GM12878 (cell line): ENCODE measurements around the gene ITPKB. TPM values are rescaled to one million over a fixed set of nuclear protein-coding genes. Genes with fewer than 3 reads are reported as not detected.
A peak's percentile ranks its signal among the peaks of the same experiment; 100 is the strongest.

Source experiments
- ATAC-seq: fragments of 200-7000 bp; cut with Tn5 transposase; 3 replicates; pipeline ENCODE4 v1.9.1; 2020; ENCODE audit warnings: mild to moderate bottlenecking, moderate library complexity
- BruUV-seq: library from RNA; stranded (reverse); fragments of 400-500 nt; replicated peaks from 2 replicates; lab custom pipeline; 2021; lab: Mats Ljungman, UMichigan
- CTCF ChIA-PET: fragments of 300-600 bp; sonication (Branson Sonifier 250); formaldehyde crosslinking; extraction: SDS; loops from one replicate; lab custom pipeline; 2021; ENCODE audit warnings: inconsistent platforms; lab: Yijun Ruan, JAX
- POLR2A ChIA-PET: fragments of 350-600 bp; formaldehyde crosslinking; extraction: SDS; loops from one replicate; lab custom pipeline; 2021; ENCODE audit warnings: inconsistent platforms; lab: Charles Lee
- RAD21 ChIA-PET: fragments of 300-600 bp; sonication (Branson Sonifier 250); formaldehyde crosslinking; loops from one replicate; lab custom pipeline; 2023; ENCODE audit warnings: antibody characterized with exemption; ENCODE audit not compliant: unreplicated experiment; lab: Charles Lee
- SMC1A ChIA-PET: fragments of 300-600 bp; sonication (Branson Sonifier 250); formaldehyde crosslinking; loops from one replicate; lab custom pipeline; 2023; ENCODE audit not compliant: unreplicated experiment, uncharacterized antibody; lab: Charles Lee
- DNase-seq: peaks from one replicate; pipeline ENCODE4 v3.0.0-alpha.2; 2011; ENCODE audit warnings: low read depth, low spot score
- FAIRE-seq: peaks from 3 replicates; lab custom pipeline; 2011; peaks lifted over from hg19 to GRCh38; lab: Jason Lieb, UNC
- H2AFZ ChIP-seq: 2 replicates; pipeline ENCODE4 v1.6.0; 2011; ENCODE audit warnings: low read depth, low read length, control low read depth; ENCODE audit not compliant: control insufficient read depth
- H3K27ac ChIP-seq: 2 replicates; pipeline ENCODE4 v1.5.1; 2011; ENCODE audit warnings: control low read depth; ENCODE audit not compliant: control insufficient read depth, insufficient read depth
- H3K27me3 ChIP-seq, 2 experiments: replicated peaks in 1 of 2; 2 replicates each; pipeline versions ENCODE4 v1.6.0 to v1.6.1; 2011; ENCODE audit warnings: low read length in 1 of 2; ENCODE audit not compliant: control insufficient read depth in 2 of 2, insufficient read depth in 2 of 2
- H3K36me3 ChIP-seq, 2 experiments: 2 replicates each; pipeline ENCODE4 v1.5.1; 2011; ENCODE audit warnings: low read length in 1 of 2; ENCODE audit not compliant: control insufficient read depth in 2 of 2, insufficient read depth in 2 of 2
- H3K4me1 ChIP-seq: 2 replicates; pipeline ENCODE4 v1.6.1; 2011; ENCODE audit warnings: mild to moderate bottlenecking, low read length, moderate library complexity, mixed read lengths; ENCODE audit not compliant: control insufficient read depth, insufficient read depth
- H3K4me2 ChIP-seq: 2 replicates; pipeline ENCODE4 v1.6.0; 2011; ENCODE audit warnings: control low read depth; ENCODE audit not compliant: control insufficient read depth, insufficient read depth
- H3K4me3 ChIP-seq: fragments of 200-600 bp; sonication (generic); 2 replicates; pipeline ENCODE4 v1.5.1; 2016
- H3K79me2 ChIP-seq: 2 replicates; pipeline ENCODE4 v1.6.0; 2011; ENCODE audit warnings: low read length; ENCODE audit not compliant: control insufficient read depth, insufficient read depth
- H3K9ac ChIP-seq: 2 replicates; pipeline ENCODE4 v1.8.0; 2011; ENCODE audit warnings: low read length, control low read depth, mixed read lengths; ENCODE audit not compliant: control insufficient read depth, insufficient read depth
- H3K9me3 ChIP-seq: replicated peaks from 3 replicates; pipeline ENCODE4 v1.5.1; 2011; ENCODE audit warnings: mild to moderate bottlenecking, low read length; ENCODE audit not compliant: control insufficient read depth, insufficient read depth
- H4K20me1 ChIP-seq: 2 replicates; pipeline ENCODE4 v1.6.0; 2011; ENCODE audit not compliant: control insufficient read depth, insufficient read depth
- EED ChIP-seq: sonication (generic); IDR thresholded peaks from 2 replicates; pipeline ENCODE4 v1.6.1; 2016; ENCODE audit warnings: antibody characterized with exemption, low read depth
- HDAC2 ChIP-seq: fragments of 200-600 bp; sonication (generic); IDR thresholded peaks from 2 replicates; pipeline ENCODE4 v1.6.1; 2017
- MXI1 ChIP-seq: fragments of 150-350 bp; IDR thresholded peaks from 2 replicates; pipeline ENCODE4 v1.6.1; 2011; ENCODE audit warnings: low read depth, mild to moderate bottlenecking, inconsistent platforms, low read length, improper control_type of control experiment
- NFYB ChIP-seq: IDR thresholded peaks from 2 replicates; pipeline ENCODE4 v1.6.1; 2011; ENCODE audit warnings: low read depth, mild to moderate bottlenecking, low read length, improper control_type of control experiment, moderate library complexity; ENCODE audit not compliant: insufficient read depth
- NKRF ChIP-seq: fragments of 450-650 bp; conservative IDR thresholded peaks from 2 replicates; pipeline ENCODE4 v1.6.1; 2017; ENCODE audit warnings: mild to moderate bottlenecking, moderate library complexity
- TCF7 ChIP-seq: IDR thresholded peaks from 2 replicates; pipeline ENCODE4 v1.6.1; 2014; ENCODE audit warnings: antibody characterized with exemption, borderline replicate concordance
- ZNF24 ChIP-seq: fragments of 450-650 bp; IDR thresholded peaks from 2 replicates; pipeline ENCODE4 v1.6.1; 2017; ENCODE audit warnings: antibody characterized with exemption, mild to moderate bottlenecking
- ZNF622 ChIP-seq: fragments of 450-650 bp; IDR thresholded peaks from 2 replicates; pipeline ENCODE4 v1.6.1; 2017; ENCODE audit warnings: mild to moderate bottlenecking, inconsistent platforms
- WGBS: methylation state at CpG from one replicate; pipeline ENCODE4 v1.1.6; 2016; ENCODE audit warnings: low lambda C conversion rate; ENCODE audit not compliant: insufficient replicate concordance, insufficient coverage; ENCODE audit errors: missing lambda C conversion rate; 5-methylcytosine and 5-hydroxymethylcytosine counted together
- in situ Hi-C: fragments of 300-500 bp; cut with MboI; formaldehyde crosslinking; loops from 9 replicates; pipeline ENCODE4 v1.14.3; 2018; ENCODE audit warnings: mixed read lengths
- intact Hi-C: fragments of 100-400 bp; cut with micrococcal nuclease; formaldehyde crosslinking; loops from one replicate; pipeline ENCODE4 v1.14.2; 2022; ENCODE audit not compliant: unreplicated experiment
- polyA plus RNA-seq, 11 experiments: library from polyadenylated mRNA; depleted of rRNA in 4 of 11; unstranded in 6 of 11; stranded (reverse) in 5 of 11; fragments of >200 nt; fragmentation: Nextera tagmentation in 4 of 11; fragmentation: Illumina TruSeq in 1 of 11; extraction: Ambion mirVana in 4 of 11; extraction: Trizol in 1 of 11; gene quantifications; 1 replicate in 1 of 11; 2 replicates in 10 of 11; pipeline versions ENCODE4 v1.2.1 to v1.2.3, GENCODE V29; 2011 to 2016; ENCODE audit warnings: inconsistent platforms in 2 of 11, missing spikeins in 2 of 11, low read depth in 1 of 11
- total RNA-seq, 4 experiments: library from RNA; depleted of rRNA in 3 of 4; stranded (reverse); fragments of >200 nt in 3 of 4; fragmentation: Illumina TruSeq in 1 of 4; extraction: Trizol in 1 of 4; gene quantifications; 2 replicates each; pipeline versions ENCODE4 v1.2.1 to v1.2.3, GENCODE V29; 2013 to 2021
- TF ChIP-seq, protein P1 (sequence below): fragments of 450-650 bp; IDR thresholded peaks from 2 replicates; pipeline ENCODE4 v1.6.1; 2016; ENCODE audit warnings: mild to moderate bottlenecking

Gene ITPKB
- total and polyA plus RNA-seq, 10 of the 15 experiments (the other 5 are each of a cell fraction or from before 2014, with no cell fraction given) = 1.3 to 38.7 (median 12.9) TPM

DNA sequence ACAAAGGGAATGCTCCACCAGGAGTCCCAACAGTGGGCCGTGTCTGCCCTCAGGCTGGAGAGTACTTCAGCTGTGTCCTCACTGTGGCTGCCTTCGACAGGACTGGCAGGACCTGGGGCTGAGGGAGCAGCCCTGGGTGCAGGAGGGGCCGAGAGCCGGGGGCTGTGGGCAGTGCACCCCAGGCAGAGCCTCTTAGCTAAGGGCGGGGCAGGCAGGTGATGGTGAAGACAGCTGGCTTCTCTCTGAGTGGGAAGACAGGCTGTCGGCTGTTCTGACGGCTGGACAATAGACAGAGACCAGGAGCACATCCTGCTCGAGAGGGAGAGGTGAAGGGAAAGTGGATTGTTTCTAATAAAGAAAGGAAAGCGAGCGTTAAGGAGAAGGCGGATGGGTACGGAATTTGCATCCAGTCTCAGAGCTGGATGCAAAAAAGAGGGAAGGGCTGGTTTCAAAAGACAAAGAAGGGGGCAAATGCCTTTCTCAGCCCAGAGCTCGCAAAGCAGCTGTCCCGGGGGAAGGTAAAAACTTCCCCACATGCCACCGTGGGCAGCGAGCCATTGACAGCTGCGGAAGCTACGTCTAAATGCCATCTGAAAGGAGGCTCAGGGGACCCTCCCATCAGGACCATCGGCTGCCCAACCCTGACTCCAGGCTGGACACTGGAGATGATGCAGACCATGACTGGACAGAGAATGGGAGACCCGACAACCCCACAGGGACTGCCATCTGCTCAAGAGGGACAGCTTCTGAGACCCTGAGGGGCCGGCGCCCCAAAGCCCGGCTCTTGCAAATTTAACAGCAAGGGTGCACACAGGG lies 98.6 kb downstream of the ITPKB start:
- RAD21 ChIA-PET = interaction anchor here (1.0 to 1.6 kb wide), 3 partner anchors 22 to 188 kb away, joined by 4 to 5 read pairs (median 4); no protein-coding TSS in a partner anchor
- H3K4me3 ChIP-seq = no peak overlapping the region
- BruUV-seq = no TSS peak
- H3K4me1 ChIP-seq = peaks cover 27% of the 10 kb centered on the region
- in situ Hi-C loops = no loop called here
- H3K27me3 ChIP-seq = no peaks in the 10 kb centered on the region
- no peaks in the 10 kb centered on the region for H3K9me3 ChIP-seq
- DNase-seq = no peak
- H3K9ac ChIP-seq = no peak overlapping the region
- CTCF ChIA-PET = interaction anchor here (0.8 to 4.1 kb wide), 7 partner anchors 7 to 426 kb away, joined by 3 to 27 read pairs (median 4); no protein-coding TSS in a partner anchor
- no peak for FAIRE-seq
- H3K36me3 ChIP-seq = peaks cover 7 to 28% of the 10 kb centered on the region in 2 experiments; a peak in 3 of 4 replicates
- no peaks in the 10 kb centered on the region; the same call in 1 of the 2 replicates for H3K79me2 ChIP-seq
- 68% methylated on average over 23 of the region's 23 CpGs for WGBS
- POLR2A ChIA-PET = interaction anchor here (0.5 to 1.8 kb wide), 2 partner anchors 22 to 207 kb away, joined by 3 read pairs; no protein-coding TSS in a partner anchor
- TF ChIP-seq NKRF = no peak
- 0 out of 2 replicates have a peak, but pooled peaks have one; percentile 26 for TF ChIP-seq EED
- TF ChIP-seq ZNF24 = no peak
- TF ChIP-seq HDAC2 = no peak
- TF ChIP-seq ZNF622 = no peak
- no peak for TF ChIP-seq MXI1
- no peak for TF ChIP-seq TCF7
- TF ChIP-seq, protein P1, sequence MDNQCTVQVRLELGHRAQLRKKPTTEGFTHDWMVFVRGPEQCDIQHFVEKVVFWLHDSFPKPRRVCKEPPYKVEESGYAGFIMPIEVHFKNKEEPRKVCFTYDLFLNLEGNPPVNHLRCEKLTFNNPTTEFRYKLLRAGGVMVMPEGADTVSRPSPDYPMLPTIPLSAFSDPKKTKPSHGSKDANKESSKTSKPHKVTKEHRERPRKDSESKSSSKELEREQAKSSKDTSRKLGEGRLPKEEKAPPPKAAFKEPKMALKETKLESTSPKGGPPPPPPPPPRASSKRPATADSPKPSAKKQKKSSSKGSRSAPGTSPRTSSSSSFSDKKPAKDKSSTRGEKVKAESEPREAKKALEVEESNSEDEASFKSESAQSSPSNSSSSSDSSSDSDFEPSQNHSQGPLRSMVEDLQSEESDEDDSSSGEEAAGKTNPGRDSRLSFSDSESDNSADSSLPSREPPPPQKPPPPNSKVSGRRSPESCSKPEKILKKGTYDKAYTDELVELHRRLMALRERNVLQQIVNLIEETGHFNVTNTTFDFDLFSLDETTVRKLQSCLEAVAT = no peak
- no peak for TF ChIP-seq NFYB
- TF ChIP-seq, all 136 proteins: peak for 1
- no peak overlapping the region for H3K4me2 ChIP-seq
- intact Hi-C loops = no loop called here
- H2AFZ ChIP-seq = no peak overlapping the region
- H4K20me1 ChIP-seq = no peaks in the 10 kb centered on the region
- ATAC-seq = no peak
- SMC1A ChIA-PET = interaction anchor here (1.3 to 1.6 kb wide), 5 partner anchors 47 to 188 kb away, joined by 3 to 8 read pairs (median 4); no protein-coding TSS in a partner anchor
- H3K27ac ChIP-seq = no peak overlapping the region
